ENCODE results near the gene EMC8.

EMC8 gene

DNA sequence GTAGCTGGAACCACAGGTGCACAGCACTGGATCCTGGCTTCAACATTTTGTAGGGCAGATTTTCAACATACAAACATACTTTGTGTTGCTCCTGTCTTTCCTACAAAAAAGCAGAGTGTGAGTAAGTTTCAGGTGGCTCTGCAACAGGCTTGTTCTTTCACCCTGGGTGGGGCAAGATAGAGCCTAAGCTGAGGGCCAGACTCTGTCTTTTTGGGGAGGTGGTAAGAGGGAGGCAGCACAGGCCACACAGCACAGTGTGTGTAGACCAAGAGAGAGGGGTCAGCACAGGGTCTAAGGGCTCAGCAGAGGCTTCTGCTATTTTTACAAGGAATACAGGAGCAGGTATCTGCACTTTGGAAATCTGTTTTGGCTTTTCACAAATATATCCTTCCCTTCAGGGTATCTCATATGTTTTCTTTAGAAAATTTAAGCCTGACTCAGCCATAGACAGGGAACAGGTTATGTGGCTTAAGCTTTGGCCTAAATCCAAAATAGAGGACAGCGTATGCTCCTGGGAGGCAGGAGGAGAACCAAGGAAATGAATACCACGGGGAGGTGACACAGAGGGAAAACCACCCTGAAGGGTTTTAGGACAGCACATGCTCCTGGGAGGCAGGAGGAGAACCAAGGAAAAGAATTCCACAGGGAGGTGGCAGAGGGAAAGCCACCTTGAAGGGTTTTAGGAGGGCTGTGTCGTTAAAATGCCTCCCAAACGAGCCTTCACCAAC lies 21.6 kb downstream of the EMC8 start:
- H3K9me3 ChIP-seq (ENCODE audit: control insufficient read depth, low read length), result no peaks in the 10 kb centered on the region
- H3K4me2 ChIP-seq (ENCODE audit: low read length), result no peak overlapping the region
- no peaks in the 10 kb centered on the region for H3K27me3 ChIP-seq (ENCODE audit: control insufficient read depth, insufficient read depth, low read length)
- H3K36me3 ChIP-seq (ENCODE audit: control insufficient read depth, insufficient read depth, low read length), result no peaks in the 10 kb centered on the region
- TF ChIP-seq, protein P1, sequence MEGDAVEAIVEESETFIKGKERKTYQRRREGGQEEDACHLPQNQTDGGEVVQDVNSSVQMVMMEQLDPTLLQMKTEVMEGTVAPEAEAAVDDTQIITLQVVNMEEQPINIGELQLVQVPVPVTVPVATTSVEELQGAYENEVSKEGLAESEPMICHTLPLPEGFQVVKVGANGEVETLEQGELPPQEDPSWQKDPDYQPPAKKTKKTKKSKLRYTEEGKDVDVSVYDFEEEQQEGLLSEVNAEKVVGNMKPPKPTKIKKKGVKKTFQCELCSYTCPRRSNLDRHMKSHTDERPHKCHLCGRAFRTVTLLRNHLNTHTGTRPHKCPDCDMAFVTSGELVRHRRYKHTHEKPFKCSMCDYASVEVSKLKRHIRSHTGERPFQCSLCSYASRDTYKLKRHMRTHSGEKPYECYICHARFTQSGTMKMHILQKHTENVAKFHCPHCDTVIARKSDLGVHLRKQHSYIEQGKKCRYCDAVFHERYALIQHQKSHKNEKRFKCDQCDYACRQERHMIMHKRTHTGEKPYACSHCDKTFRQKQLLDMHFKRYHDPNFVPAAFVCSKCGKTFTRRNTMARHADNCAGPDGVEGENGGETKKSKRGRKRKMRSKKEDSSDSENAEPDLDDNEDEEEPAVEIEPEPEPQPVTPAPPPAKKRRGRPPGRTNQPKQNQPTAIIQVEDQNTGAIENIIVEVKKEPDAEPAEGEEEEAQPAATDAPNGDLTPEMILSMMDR (IDR thresholded peaks at IDR 0.05), result no peak
- no peaks in the 10 kb centered on the region for H3K79me2 ChIP-seq
- H2AFZ ChIP-seq, result no peak overlapping the region
- peak overlapping the region; percentile 17 for H3K27ac ChIP-seq
- H3K9ac ChIP-seq, result no peak overlapping the region
- no peak overlapping the region for H3K4me3 ChIP-seq (ENCODE audit: low read depth, low read length)
- peaks cover 7% of the 10 kb centered on the region for H3K4me1 ChIP-seq

DNA sequence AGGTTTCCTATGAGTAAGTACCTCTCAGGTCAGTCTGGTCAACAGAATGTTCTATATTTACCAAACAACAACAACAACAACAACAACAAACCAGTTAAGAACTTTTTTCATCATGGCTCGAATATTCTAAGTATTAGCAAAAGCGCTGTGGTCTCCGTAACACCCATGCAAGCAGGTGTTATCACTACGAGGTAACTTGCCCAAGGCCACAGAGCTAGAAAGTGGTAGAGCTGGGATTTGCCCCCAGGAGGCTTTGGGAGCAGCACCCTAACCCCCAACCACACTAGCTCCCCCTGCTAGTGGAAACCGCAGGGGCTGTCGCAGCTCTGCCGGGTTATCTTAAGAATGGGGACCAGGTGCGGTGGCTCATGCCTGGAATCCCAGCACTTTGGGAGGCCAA lies 24.5 kb downstream of the EMC8 start:
- H3K4me1 ChIP-seq, result no peaks in the 10 kb centered on the region
- H3K4me2 ChIP-seq (ENCODE audit: low read length), result no peak overlapping the region
- no peaks in the 10 kb centered on the region for H3K9me3 ChIP-seq (ENCODE audit: control insufficient read depth, low read length)
- TF ChIP-seq, protein P1 (IDR thresholded peaks at IDR 0.05), result no peak
- no peaks in the 10 kb centered on the region for H3K27me3 ChIP-seq (ENCODE audit: control insufficient read depth, insufficient read depth, low read length)
- no peak overlapping the region for H2AFZ ChIP-seq
- H3K36me3 ChIP-seq (ENCODE audit: control insufficient read depth, insufficient read depth, low read length), result no peaks in the 10 kb centered on the region
- H3K9ac ChIP-seq, result no peak overlapping the region
- no peak overlapping the region for H3K4me3 ChIP-seq (ENCODE audit: low read depth, low read length)
- H3K27ac ChIP-seq, result no peak overlapping the region
- no peaks in the 10 kb centered on the region for H3K79me2 ChIP-seq

DNA sequence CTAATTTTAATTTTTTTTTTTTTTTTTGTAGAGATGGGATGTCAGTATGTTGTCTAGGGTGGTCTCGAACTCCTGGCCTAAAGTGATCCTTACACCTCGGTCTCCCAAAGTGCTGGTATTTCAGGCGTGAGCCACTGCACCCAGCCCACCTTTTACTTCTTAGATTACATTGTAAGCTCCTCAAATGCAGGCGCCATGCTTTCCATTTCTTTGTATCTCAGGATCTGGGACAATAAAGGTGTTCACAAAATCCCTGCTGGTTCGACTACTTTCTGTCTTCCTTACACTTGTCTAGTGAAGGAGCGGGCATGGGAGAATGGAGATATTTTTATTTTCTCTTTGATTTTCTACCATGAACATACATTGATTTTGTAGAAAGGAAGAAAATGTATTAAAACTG lies 25.2 kb downstream of the EMC8 start:
- Histone ChIP-seq H3K36me3 (ENCODE audit: control insufficient read depth, insufficient read depth, low read length) (no peaks in the 10 kb centered on the region), H3K4me1 (no peaks in the 10 kb centered on the region), H3K4me3 (ENCODE audit: low read depth, low read length) (no peak overlapping the region), H3K27me3 (ENCODE audit: control insufficient read depth, insufficient read depth, low read length) (no peaks in the 10 kb centered on the region), H3K4me2 (ENCODE audit: low read length) (no peak overlapping the region), H3K9me3 (ENCODE audit: control insufficient read depth, low read length) (no peaks in the 10 kb centered on the region), H3K27ac (no peak overlapping the region), H2AFZ (no peak overlapping the region), H3K9ac (no peak overlapping the region), H3K79me2 (no peaks in the 10 kb centered on the region)
- TF ChIP-seq, protein P1 (IDR thresholded peaks at IDR 0.05), result no peak

DNA sequence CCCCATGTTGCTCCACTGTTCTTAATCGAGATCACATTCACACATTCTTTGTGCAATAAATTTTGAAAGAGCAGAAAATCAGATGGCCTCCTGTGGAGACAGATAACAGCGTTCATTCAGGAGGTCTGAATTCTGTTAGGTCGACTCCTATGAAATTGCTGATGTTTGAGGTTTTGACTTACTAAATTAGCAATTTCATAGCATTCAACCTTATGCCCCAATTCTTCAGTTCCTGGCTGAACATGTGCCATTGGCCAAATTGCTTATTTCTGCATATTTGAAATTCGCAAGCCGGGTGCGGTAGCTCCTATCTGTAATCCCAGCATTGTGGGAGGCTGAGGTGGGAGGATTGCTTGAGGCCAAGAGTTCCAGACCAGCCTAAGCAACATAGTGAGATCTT lies 26.3 kb downstream of the EMC8 start:
- TF ChIP-seq, protein P1 (IDR thresholded peaks at IDR 0.05), result no peak
- no peaks in the 10 kb centered on the region for H3K36me3 ChIP-seq (ENCODE audit: control insufficient read depth, insufficient read depth, low read length)
- no peak overlapping the region for H3K4me3 ChIP-seq (ENCODE audit: low read depth, low read length)
- H3K9me3 ChIP-seq (ENCODE audit: control insufficient read depth, low read length), result no peaks in the 10 kb centered on the region
- H3K27ac ChIP-seq, result no peak overlapping the region
- H3K9ac ChIP-seq, result no peak overlapping the region
- no peaks in the 10 kb centered on the region for H3K27me3 ChIP-seq (ENCODE audit: control insufficient read depth, insufficient read depth, low read length)
- no peaks in the 10 kb centered on the region for H3K79me2 ChIP-seq
- no peak overlapping the region for H2AFZ ChIP-seq
- no peaks in the 10 kb centered on the region for H3K4me1 ChIP-seq
- no peak overlapping the region for H3K4me2 ChIP-seq (ENCODE audit: low read length)

DNA sequence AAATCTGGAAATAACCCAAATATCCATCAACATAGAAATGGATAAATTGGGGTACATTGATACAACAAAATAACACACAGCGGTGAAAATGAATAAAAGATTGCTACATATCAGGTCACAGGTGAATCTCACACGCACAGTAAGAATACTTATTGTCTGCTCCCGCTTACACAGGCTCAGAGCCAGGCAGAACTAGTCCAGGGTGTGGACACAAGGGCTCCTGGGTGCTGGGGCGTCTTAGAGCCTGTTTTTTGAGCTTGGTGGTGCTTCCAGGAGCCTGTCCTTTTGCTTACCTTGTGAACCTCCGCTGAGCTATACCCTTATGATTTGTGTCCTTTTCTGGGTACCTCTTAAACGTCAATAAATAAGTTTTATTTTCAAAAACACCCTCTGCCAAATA lies 28.6 kb downstream of the EMC8 start:
- Histone ChIP-seq H3K9ac (no peak overlapping the region), H3K4me1 (no peaks in the 10 kb centered on the region), H3K4me3 (ENCODE audit: low read depth, low read length) (no peak overlapping the region), H3K4me2 (ENCODE audit: low read length) (no peak overlapping the region), H3K79me2 (no peaks in the 10 kb centered on the region), H3K9me3 (ENCODE audit: control insufficient read depth, low read length) (no peaks in the 10 kb centered on the region), H3K36me3 (ENCODE audit: control insufficient read depth, insufficient read depth, low read length) (no peaks in the 10 kb centered on the region), H3K27me3 (ENCODE audit: control insufficient read depth, insufficient read depth, low read length) (no peaks in the 10 kb centered on the region), H3K27ac (no peak overlapping the region), H2AFZ (no peak overlapping the region)
- TF ChIP-seq, protein P1 (IDR thresholded peaks at IDR 0.05), result no peak
